Pancreas (tissue), 10 donors: ENCODE data around the gene REEP3. TPM values are rescaled to one million over a fixed set of nuclear protein-coding genes. Genes with fewer than 3 reads are reported as not detected.

Source experiments
- ATAC-seq, 4 donors: fragments of 200-7000 bp; cut with Tn5 transposase; one replicate each; pipeline versions ENCODE4 v1.8.0 to v1.9.1; 2020; ENCODE audit warnings: mild to moderate bottlenecking in 4 of 4, moderate library complexity in 4 of 4
- DNase-seq, 6 donors: peaks; one replicate each; pipeline ENCODE4 v3.0.0-alpha.2; 2020
- FAIRE-seq: peaks from 2 replicates; lab custom pipeline; 2012; peaks lifted over from hg19 to GRCh38; lab: Jason Lieb, UNC
- H3K27ac ChIP-seq, 4 donors: fragments of 200-600 bp; sonication (generic); 1 replicate in 3 of 4; 2 replicates in 1 of 4; pipeline versions ENCODE4 v1.5.0 to v1.8.0; 2020
- H3K27me3 ChIP-seq, 4 donors: fragments of 200-600 bp; one replicate each; pipeline ENCODE4 v1.8.0; 2021
- H3K36me3 ChIP-seq, 3 donors: fragments of 200-600 bp; sonication (generic) in 1 of 3; one replicate each; pipeline versions ENCODE4 v1.5.0 to v1.8.0; 2020 to 2021
- H3K4me1 ChIP-seq, 3 donors: fragments of 200-600 bp; one replicate each; pipeline ENCODE4 v1.8.0; 2021
- H3K4me3 ChIP-seq, 4 donors: fragments of 200-600 bp; sonication (generic) in 2 of 4; one replicate each; pipeline versions ENCODE4 v1.5.0 to v1.8.0; 2020 to 2021
- H3K9me3 ChIP-seq, 4 donors: fragments of 200-600 bp; one replicate each; pipeline ENCODE4 v1.8.0; 2021
- WGBS, 2 donors: extraction: QIAGEN DNeasy Blood & Tissue Kit; methylation state at CpG; one replicate each; pipeline ENCODE4 v1.1.7; 2013; 5-methylcytosine and 5-hydroxymethylcytosine counted together
- intact Hi-C, 3 donors: fragments of 100-400 bp; cut with DNase I; formaldehyde crosslinking; loops; one replicate each; pipeline versions ENCODE4 v1.11.1 to v1.14.2; 2022
- polyA plus RNA-seq, 2 donors: library from polyadenylated mRNA; stranded (reverse); fragments of 200-250 nt; gene quantifications; one replicate each; pipeline ENCODE4 v1.2.3, GENCODE V29; 2013
- total RNA-seq, 6 donors: library from RNA; stranded (reverse); fragmentation: NEBNext Ultra II Directional in 4 of 6; extraction: Animal tissue kit (Norgen Biotek cat#: 25700) in 4 of 6; gene quantifications; one replicate each; pipeline versions ENCODE4 v1.2.1 to v1.2.4, GENCODE V29; 2021 to 2023
- TF ChIP-seq, protein P1 (sequence below), 4 donors: fragments of 200-600 bp; sonication (generic) in 3 of 4; IDR thresholded peaks; one replicate each; pipeline versions ENCODE4 v1.5.0 to v1.8.0; 2021; ENCODE audit warnings: antibody characterized with exemption in 4 of 4
- donor health status: healthy with polysubstance abuse.
- donor health status: DM: no; HTN: no; CAD: no; lungs with moderate emphysema.
- donor health status: DM: no; HTN: no; CAD: no.
- donor health status: control.
- donor health status: control.
- donor health status: Bipolar disorder and iron deficiency.
- donor health status: DM: yes; HTN: yes; CAD: no.
- donor health status: DM: no; HTN: no; CAD: no.
- donor health status: DM: no; HTN: no; CAD: no.
- donor health status: DM: yes; HTN: yes; CAD: no.

Gene REEP3
- total and polyA plus RNA-seq, 8 donors = 2.7 to 21.3 (median 9.4) TPM

DNA sequence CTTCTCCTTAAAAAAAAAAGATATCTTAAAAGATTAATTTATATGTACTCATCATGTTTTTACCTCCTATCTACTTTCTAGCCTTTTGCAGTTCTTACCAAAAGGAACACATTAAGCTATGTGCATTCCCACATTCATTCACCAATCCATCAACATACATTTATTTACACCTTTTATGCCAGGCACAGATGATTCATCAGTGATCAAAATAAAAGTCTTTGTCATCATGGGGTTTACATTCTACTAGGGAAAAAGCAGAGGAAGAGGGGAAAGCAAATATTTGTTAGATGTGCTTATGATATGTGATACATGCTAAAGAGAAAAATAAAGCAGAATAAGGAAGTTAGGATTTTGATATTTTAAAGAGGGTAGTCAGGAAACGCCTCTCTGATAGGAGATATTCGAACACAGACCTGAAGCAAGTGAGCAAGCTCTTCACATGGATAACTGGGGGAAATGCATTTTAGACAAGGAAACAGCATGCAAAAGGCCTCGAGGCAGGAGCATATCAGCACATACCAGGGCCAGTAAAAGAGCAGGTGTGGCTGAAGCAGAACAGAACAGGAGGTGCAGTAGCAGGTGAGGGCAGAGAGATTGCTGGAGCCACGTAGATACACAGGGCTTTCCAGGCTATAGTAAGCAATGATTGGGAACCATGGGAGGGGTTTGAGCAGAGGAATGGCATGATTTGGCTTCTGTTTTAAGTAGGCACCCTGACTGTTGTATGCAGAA is 67.4 kb downstream of the REEP3 start:
- H3K4me3 ChIP-seq = no peak overlapping the region
- no peaks in the 10 kb centered on the region for H3K9me3 ChIP-seq
- H3K36me3 ChIP-seq = no peaks in the 10 kb centered on the region
- WGBS, 2 donors = 40 to 45% methylated on average over 4 of the region's 4 CpGs
- ATAC-seq (peak; percentile 56 to 82 (median 64)), DNase-seq (no peak), FAIRE-seq (no peak)
- no peak overlapping the region for H3K27ac ChIP-seq
- intact Hi-C loops = no loop called here
- H3K4me1 ChIP-seq = no peaks in the 10 kb centered on the region
- TF ChIP-seq, protein P1, sequence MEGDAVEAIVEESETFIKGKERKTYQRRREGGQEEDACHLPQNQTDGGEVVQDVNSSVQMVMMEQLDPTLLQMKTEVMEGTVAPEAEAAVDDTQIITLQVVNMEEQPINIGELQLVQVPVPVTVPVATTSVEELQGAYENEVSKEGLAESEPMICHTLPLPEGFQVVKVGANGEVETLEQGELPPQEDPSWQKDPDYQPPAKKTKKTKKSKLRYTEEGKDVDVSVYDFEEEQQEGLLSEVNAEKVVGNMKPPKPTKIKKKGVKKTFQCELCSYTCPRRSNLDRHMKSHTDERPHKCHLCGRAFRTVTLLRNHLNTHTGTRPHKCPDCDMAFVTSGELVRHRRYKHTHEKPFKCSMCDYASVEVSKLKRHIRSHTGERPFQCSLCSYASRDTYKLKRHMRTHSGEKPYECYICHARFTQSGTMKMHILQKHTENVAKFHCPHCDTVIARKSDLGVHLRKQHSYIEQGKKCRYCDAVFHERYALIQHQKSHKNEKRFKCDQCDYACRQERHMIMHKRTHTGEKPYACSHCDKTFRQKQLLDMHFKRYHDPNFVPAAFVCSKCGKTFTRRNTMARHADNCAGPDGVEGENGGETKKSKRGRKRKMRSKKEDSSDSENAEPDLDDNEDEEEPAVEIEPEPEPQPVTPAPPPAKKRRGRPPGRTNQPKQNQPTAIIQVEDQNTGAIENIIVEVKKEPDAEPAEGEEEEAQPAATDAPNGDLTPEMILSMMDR (IDR thresholded peaks at IDR 0.05) = no peak
- no peaks in the 10 kb centered on the region for H3K27me3 ChIP-seq

DNA sequence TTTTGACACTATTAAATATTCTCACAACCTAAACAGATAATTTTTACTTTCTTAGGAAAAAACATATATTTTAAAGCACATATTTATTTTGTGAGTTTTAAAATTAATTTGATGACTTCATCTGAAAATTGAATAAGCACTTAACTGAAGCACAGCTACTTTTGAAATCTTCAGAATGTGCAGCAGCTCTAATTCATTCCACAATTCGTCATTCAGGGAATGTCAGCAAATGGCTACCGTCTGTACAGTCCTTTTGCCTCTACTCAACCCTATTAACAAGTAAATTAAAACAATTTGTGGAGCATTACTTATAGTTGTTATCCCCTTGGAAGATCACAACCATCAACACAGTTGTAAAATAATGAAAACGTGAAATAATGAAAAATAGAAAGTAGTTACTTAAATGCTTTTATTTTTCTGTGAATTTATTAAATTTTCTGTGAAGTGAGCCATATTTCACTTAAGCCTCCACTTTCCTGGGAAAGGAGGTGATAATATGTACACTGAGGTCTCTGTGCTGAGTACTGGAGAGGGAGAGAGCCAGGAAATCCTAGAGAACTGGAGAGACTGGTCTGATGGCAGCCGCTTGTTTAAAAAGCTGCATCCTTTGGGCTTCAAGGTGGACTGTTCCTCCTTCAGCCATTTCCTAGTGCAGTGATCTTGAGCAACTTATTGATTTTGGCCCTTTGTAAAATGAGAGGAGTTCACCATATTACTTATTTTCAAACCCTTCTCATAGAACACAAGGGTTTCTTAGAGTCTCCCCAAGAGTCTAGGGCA is 70.6 kb downstream of the REEP3 start:
- no peak for DNase-seq
- TF ChIP-seq, protein P1 (IDR thresholded peaks at IDR 0.05) = no peak
- no peak for ATAC-seq
- Histone ChIP-seq H3K36me3 (no peaks in the 10 kb centered on the region), H3K27ac (no peak overlapping the region), H3K27me3 (no peaks in the 10 kb centered on the region), H3K4me3 (no peak overlapping the region), H3K9me3 (no peaks in the 10 kb centered on the region), H3K4me1 (no peaks in the 10 kb centered on the region)
- FAIRE-seq = no peak
- WGBS, 2 donors = 88 to 90% methylated on average over 4 of the region's 4 CpGs
- intact Hi-C loops = no loop called here

DNA sequence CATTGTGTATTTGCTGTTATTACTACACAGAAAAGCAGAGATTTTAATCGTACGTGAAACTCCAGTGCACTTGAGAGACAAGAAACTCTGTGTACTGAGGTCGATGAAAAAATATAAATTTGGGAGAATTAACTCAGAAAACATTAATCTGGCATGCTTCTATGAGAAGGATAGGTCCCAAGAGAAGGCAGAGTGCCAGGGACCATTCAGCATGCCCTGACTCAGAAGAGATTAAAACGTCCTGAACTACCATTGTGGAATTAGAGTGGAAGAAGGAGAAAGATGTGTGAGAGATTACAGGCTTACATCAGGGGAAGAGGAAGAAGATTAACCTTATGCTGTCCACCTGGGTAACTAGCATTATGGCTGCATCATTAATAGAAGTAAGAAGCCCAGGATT is 72.4 kb downstream of the REEP3 start:
- H3K27ac ChIP-seq = no peak overlapping the region
- no peaks in the 10 kb centered on the region for H3K36me3 ChIP-seq
- WGBS, 2 donors = 72 to 74% methylated on average over 4 of the region's 4 CpGs
- no peaks in the 10 kb centered on the region for H3K9me3 ChIP-seq
- no peaks in the 10 kb centered on the region for H3K4me1 ChIP-seq
- H3K4me3 ChIP-seq = no peak overlapping the region
- no peak for ATAC-seq
- DNase-seq = no peak
- FAIRE-seq = no peak
- intact Hi-C loops = no loop called here
- H3K27me3 ChIP-seq = no peaks in the 10 kb centered on the region
- TF ChIP-seq, protein P1 (IDR thresholded peaks at IDR 0.05) = no peak

DNA sequence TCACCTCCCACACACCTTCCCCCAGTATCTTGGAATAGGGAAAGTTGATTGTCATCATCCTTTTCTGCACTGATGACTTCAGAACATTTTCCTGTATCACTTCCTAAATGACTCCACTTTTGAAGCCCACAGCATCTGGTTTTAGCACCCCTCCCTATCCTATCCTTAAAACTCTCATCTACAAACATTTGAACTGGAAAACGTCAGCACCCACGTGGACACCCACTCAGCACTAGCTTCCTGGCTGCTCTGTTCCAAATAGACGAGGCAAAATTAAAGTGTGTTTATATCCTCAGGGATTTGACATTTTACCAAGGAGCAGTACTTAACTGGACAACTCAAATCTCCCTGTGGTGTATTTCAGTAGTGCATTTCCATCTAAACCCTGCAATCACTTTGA is 73.9 kb downstream of the REEP3 start:
- H3K4me3 ChIP-seq = no peak overlapping the region
- TF ChIP-seq, protein P1 (IDR thresholded peaks at IDR 0.05) = no peak
- ATAC-seq (no peak), FAIRE-seq (no peak), DNase-seq (no peak)
- 76 to 83% methylated on average over 3 of the region's 3 CpGs for WGBS, 2 donors
- no peak overlapping the region for H3K27ac ChIP-seq
- H3K4me1 ChIP-seq = no peaks in the 10 kb centered on the region
- H3K36me3 ChIP-seq = no peaks in the 10 kb centered on the region
- intact Hi-C loops = no loop called here
- no peaks in the 10 kb centered on the region for H3K9me3 ChIP-seq
- no peaks in the 10 kb centered on the region for H3K27me3 ChIP-seq

DNA sequence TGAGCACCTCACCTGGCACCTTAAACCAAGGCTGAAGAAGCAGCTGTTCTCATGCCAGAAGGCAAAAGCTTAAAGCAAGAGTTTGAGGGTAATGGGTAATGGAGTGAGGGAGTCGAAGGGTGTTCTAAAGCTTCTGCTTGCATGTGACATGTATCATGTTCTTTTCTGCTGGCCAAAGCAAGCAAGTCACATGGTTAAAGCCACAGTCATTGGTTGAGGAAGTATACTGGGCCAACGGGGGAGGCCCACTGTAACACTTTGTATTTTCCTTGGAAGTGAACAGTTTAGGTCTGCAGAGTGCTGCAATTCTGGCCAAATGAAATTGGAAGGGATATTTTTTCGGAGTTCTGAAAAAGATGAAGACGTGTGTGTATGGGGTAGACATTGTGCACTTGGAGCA is 75.7 kb downstream of the REEP3 start:
- TF ChIP-seq, protein P1 (IDR thresholded peaks at IDR 0.05) = no peak
- H3K36me3 ChIP-seq = peaks cover 0 to 7% (median 0%) of the 10 kb centered on the region in 3 donors
- no peak overlapping the region for H3K27ac ChIP-seq
- FAIRE-seq (no peak), DNase-seq (no peak), ATAC-seq (no peak)
- intact Hi-C loops = no loop called here
- WGBS, 2 donors = 66 to 81% methylated on average over 4 of the region's 4 CpGs
- no peak overlapping the region for H3K4me3 ChIP-seq
- no peaks in the 10 kb centered on the region for H3K27me3 ChIP-seq
- no peaks in the 10 kb centered on the region for H3K4me1 ChIP-seq
- no peaks in the 10 kb centered on the region for H3K9me3 ChIP-seq
